Endothelial cell of hepatic sinusoid (primary cell): Measurements from ENCODE around the gene IFNK.
"Not testable (repeated sequence)": the region's sequence is repeated elsewhere in the genome, so short reads cannot be mapped to it uniquely, and the experiment has no call there.

Experiments
- in situ Hi-C: cut with HindIII; loops from 2 replicates; pipeline ENCODE4 v1.10.0; 2017; ENCODE audit warnings: low sequenced_read_pairs

The IFNK gene, protein sequence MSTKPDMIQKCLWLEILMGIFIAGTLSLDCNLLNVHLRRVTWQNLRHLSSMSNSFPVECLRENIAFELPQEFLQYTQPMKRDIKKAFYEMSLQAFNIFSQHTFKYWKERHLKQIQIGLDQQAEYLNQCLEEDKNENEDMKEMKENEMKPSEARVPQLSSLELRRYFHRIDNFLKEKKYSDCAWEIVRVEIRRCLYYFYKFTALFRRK

GRCh38 chr9:27524236-27524635 is at the start of gene IFNK:
Gene IFNK, plus strand, starts transcription at chr9:27524290. Its CDS starts 47 bp downstream, at chr9:27524337.
- in situ Hi-C loops: loop anchor here (5.0 kb wide), 1 partner anchor 72 kb away; no protein-coding TSS in a partner anchor

DNA sequence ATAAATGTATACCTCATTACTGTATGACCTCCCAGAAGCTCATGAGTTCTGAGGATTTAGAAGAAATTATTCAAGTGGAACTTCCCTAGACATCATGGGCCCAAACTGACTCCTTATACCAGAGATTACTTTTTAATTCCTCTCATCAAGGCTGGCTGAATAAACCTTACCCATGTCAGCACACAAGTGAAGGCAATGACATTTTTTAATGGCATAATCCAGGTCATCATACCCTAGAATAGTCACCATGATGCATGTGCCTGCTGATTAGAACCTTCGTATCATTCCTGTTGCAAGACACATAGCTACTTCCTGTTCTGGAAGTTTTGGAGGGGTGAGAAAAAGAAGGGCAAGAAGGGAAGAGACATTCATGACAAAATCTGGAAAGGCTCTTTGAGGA is 49.8 kb upstream of the IFNK start:
- in situ Hi-C loops: no loop called here

DNA sequence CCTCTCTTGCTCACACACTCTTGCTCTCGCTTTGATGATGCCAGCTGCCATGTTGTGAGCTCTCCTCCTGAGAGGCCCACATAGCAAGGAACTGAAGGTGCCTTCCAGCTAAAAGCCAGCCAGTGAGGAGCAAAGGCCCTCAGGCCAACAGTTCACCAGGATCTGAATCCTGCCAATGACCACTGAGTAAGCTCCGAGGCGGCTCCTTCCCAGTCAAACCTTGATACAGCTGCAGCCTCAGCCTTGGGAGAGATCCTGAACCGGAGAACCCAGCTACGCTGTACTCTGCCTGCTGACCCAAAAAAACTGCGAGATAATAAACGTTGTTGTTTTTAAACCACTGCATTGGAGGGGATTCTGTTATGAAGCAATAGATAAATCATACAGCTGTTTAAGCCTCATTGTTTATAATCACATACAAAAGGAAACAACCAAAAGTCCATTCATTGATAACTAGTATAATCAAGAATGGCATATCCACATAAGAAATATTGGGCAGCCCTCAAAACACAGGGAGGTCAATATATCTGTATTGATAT is 49.0 kb upstream of the IFNK start:
- in situ Hi-C loops: no loop called here

- in situ Hi-C loops: no loop called here
Measured at GRCh38 chr9:27476870-27477515, 47.1 kb upstream of the IFNK start.

GRCh38 chr9:27478322-27478721 is 45.8 kb upstream of the IFNK start:
- in situ Hi-C loops: no loop called here

- in situ Hi-C loops: no loop called here
Measured at GRCh38 chr9:27482709-27483108, 41.4 kb upstream of the IFNK start.

GRCh38 chr9:27483576-27483975 is 40.5 kb upstream of the IFNK start:
- in situ Hi-C loops: no loop called here

GRCh38 chr9:27485158-27485557 is 38.9 kb upstream of the IFNK start:
- in situ Hi-C loops: no loop called here

DNA sequence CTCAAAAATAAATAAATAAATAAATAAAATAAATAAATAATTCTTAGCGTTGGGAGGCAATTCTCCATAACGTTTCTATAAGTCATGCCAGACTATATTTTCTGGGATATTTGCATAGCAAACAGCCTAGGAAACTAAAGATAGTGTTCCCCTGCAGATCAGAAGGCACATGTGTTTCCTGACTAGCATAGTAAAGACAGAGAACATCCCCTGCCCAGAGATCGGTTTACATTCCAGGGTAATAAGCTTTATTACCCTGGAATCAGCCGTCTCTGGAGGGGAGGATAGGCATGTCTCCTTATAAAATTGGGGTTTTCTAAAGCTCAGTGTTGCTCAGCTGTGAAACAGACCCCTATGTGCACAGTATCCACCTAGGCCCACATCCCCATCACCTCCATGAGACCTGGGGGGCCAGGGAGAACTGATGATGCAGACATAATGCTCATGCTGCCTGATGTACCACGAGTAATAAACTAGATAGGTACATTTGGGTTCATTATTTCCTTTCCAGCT is 36.9 kb upstream of the IFNK start:
- in situ Hi-C loops: no loop called here

DNA sequence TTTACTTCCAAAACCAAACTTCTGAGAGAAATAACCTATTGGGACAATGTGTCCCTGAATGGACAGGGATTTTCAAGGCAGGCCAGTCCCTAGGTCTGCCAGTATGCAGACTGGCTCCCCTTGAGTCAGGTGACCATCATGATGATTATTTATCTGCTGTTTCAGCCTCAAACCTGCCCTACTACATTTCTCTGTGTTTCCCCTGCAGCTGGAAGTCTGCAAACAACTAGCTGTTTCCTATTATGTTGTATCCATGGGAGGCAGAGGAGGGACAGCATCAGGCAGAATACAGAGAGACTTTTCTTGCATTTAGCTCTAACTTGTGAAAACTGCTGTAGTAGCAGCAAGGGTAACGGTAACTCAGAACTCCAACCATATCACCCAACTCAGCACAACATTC is 36.2 kb upstream of the IFNK start:
- in situ Hi-C loops: no loop called here

GRCh38 chr9:27489087-27489876 is 34.8 kb upstream of the IFNK start:
- in situ Hi-C loops: no loop called here

DNA sequence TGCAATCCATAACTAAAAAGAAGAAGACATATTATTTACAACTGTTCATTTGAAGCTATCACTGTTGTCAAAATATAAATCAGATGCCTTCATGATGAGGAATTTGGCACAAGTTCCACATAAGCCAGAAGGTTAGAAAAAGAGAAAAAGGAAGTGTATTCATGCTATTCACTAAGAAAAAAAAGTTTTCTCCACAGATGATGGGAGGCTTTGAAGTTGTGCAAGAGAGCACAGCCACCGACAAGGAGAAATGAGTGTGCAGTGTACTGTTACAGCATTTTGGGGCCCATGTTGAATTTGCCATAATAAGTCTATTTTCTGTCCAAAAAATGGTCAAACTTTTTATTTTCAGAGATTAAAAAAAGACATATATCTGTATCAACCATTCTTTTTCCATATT is 32.9 kb upstream of the IFNK start:
- in situ Hi-C loops: no loop called here

DNA sequence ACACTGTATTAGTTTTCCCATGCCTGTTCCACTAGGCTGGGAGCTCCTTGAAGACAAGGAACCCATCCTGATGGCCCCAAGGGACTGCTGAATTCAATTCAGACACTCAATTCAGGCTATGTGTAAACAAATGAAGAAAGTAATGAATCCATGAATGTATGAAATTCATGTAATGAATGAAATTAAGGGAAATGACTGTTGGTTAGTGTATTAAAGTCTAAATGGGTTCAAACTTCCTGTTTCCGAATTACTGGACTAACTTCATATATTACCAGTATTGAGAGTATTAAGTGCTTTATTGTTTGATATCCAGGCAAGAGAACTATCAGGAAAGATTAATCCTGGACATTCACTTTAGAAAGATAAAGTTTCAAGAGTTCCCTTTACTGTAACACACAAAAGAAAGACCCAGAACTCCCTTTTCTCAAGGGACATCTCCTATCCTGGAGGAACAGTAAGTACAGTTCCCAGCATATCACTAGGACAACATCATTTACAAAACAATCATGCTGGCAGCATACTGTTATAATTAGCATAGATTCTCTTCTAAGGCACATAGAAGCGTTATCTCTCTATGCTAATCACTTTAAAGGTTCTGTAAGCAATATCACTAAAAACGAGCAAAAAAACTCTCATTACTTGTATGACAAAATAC is 28.5 kb upstream of the IFNK start:
- in situ Hi-C loops: no loop called here

- in situ Hi-C loops: no loop called here
Measured at GRCh38 chr9:27496135-27496504, 28.0 kb upstream of the IFNK start.

- in situ Hi-C loops: no loop called here
Measured at GRCh38 chr9:27497883-27498417, 26.1 kb upstream of the IFNK start.

- in situ Hi-C loops: no loop called here
Measured at GRCh38 chr9:27499451-27499850, 24.6 kb upstream of the IFNK start.

- in situ Hi-C loops: not testable (repeated sequence)
Measured at GRCh38 chr9:27500902-27501301, 23.2 kb upstream of the IFNK start.

DNA sequence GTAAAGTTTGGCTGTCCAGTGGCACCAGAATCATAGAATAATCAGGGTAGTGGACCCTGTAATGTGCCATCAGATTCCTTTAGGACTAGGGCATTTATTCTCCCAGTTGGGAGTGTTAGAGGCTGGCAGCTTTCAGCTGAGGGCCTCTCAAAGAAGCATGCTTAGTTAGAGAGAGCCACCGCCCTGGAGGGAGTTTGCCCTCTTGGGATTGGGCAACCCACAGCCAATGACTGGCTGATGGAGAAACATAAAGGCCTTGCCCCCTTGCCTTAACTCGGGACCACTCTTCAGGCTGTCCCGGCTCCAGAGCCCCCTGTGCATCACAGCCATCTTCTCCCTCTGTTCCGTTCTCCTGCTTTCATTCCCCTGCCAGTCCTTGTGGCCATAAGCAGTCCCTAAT is 20.5 kb upstream of the IFNK start:
- in situ Hi-C loops: no loop called here

DNA sequence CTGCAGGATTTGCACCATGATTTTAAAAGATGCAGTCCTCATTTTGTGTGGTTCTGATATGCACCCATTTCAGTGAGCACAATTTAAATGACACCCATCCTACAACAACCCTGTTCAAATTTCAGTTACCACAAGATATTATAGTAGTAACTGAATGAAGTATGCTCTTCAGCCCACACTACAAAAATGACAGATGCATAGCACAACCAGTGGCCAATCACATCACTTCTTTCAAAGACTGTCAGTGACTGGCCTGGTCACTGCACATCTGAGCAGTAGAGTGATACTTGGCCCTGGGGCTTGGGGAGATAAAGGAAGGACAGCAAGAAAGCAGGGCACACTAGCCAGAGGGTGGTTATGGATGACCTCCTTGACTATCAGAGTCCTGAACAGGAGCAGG is 19.8 kb upstream of the IFNK start:
- in situ Hi-C loops: no loop called here

GRCh38 chr9:27505744-27506161 is 18.3 kb upstream of the IFNK start:
- in situ Hi-C loops: no loop called here

DNA sequence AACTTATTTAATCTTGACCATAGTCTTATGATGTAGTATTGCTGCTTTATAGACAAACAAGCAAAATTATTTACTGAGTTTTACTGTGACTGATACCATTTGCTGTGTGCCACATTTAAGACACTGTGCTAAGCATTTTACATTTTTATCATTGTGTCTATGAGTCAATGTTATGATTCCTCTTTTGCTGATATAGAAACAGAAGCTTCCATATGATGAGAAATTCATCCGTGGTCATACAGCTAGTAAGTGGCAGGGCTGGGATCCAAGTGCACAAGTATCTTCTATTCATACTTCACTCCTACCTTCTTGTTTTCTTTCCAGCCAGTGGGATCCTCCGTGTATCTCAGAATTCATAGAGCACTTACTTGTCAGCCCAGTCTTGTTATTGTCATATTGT is 17.1 kb upstream of the IFNK start:
- in situ Hi-C loops: no loop called here
